H7 (cell line): ENCODE measurements around the gene SUCLA2. TPM values are rescaled to one million over a fixed set of nuclear protein-coding genes. Genes with fewer than 3 reads are reported as not detected.

Experiments
- DNase-seq: peaks from one replicate; pipeline ENCODE4 v3.0.0; 2012
- H3K27me3 ChIP-seq: 2 replicates; pipeline ENCODE4 v1.6.0; 2011; ENCODE audit warnings: mild to moderate bottlenecking, low read length; ENCODE audit not compliant: control insufficient read depth, insufficient read depth
- H3K36me3 ChIP-seq: replicated peaks from 2 replicates; pipeline ENCODE4 v1.5.1; 2011; ENCODE audit warnings: low read length; ENCODE audit not compliant: control insufficient read depth, insufficient read depth
- H3K4me3 ChIP-seq: 2 replicates; pipeline ENCODE4 v1.5.1; 2011; ENCODE audit warnings: low read depth, mild to moderate bottlenecking, control low read depth, low read length, moderate library complexity; ENCODE audit not compliant: insufficient read depth
- total RNA-seq: library from RNA; depleted of rRNA; stranded (reverse); fragments of >200 nt; shearing (Covaris generic); gene quantifications from 2 replicates; pipeline ENCODE4 v1.2.3, GENCODE V29; 2014; rRNA removed

SUCLA2 gene
- total RNA-seq, 1 experiment from 2014 or later = 92.0 TPM

DNA sequence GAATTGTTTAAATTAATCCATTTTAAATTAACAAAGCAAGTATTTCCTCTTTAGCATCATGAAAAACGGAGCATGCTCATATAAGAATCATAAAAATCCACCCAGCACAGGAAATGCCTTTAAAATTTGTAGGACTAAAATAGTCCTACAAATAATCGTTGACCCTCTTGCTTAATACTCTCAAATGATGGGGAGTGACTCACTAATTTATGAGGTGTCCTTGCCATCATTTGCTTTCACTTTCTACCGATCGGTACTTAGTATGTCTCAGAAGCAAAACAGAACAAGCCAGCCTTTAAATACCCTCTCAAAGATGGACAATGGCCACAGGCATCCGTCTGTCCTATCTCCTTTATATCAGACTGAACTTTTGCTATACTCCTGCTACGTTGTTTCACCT, 97.2 kb downstream of the SUCLA2 start:
- DNase-seq = no peak
- Histone ChIP-seq H3K27me3 (no peaks in the 10 kb centered on the region), H3K4me3 (no peak overlapping the region)

DNA sequence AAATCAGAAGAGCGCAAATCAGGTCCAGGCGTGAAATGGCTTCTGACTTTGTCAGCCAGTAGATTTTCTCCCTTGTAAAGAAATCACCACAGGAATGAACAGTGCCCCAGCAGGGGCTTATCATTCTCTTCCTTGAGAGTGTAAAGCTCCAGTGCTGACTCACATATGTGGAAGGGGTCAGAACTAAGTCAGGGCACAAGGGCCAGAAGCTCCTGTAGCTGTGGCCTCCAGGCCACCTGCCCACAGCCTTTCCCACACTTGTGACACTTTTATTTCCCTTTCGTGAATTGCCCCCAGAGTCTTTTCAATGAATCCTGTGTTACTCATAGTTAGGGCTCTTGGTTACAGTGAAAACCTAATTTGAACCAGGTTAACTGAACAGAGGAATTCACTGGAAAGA, 99.6 kb downstream of the SUCLA2 start:
- Histone ChIP-seq H3K27me3 (no peaks in the 10 kb centered on the region), H3K36me3 (no peaks in the 10 kb centered on the region), H3K4me3 (no peak overlapping the region)
- no peak for DNase-seq

More for the DNA sequence above, 97.2 kb downstream of the SUCLA2 start:
- no peaks in the 10 kb centered on the region for H3K36me3 ChIP-seq

DNA sequence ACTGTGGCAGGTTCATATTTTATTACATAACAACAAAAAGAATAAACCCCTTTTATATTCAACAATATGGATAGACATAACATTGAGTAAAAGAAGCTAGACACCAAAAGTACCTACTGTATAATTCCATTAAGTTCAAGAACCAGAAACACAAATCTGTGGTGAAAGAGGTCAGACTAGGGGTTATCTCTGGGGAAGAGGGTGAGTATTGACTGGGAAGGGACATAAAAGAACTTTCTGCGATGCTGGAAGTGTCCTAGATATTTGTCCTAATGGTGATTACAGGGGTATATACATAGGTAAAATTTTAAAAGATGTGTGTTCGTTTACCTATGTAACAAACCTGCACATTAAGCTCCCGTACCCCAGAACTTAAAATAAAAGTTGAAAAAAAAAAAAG, 103.0 kb downstream of the SUCLA2 start:
- no peaks in the 10 kb centered on the region for H3K36me3 ChIP-seq
- DNase-seq = no peak
- no peak overlapping the region for H3K4me3 ChIP-seq
- H3K27me3 ChIP-seq = no peaks in the 10 kb centered on the region

DNA sequence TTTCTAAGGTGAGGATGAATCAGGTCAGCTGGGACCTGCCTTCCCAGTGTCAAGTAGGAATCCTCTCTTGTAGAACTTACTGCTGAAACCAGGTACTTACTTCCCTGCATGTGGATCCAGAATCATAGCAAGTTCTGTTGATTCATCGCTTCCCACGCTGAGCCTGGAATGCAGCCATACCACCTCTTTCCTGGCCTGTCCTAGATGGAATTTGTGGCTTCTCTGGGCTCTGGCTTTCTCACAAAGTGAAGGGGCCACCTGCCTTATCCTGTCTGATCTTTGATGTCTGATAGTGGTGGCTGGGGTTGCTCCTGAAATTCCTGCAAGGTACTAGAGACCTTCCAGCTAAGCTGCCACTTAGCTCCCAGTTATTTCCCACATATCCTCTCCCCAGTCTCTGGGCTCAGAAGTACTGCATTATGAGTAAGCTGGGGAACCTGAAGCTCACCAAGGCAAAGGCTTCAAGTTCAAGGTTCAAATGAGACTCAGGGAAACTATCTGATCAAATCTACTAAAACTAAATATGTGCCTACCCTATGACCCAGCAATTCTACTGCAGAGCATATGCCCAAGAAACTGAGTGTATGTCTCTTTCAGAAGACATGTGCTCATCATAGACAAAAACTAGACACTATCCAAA, 103.5 kb downstream of the SUCLA2 start:
- H3K4me3 ChIP-seq = no peak overlapping the region
- no peaks in the 10 kb centered on the region for H3K36me3 ChIP-seq
- no peaks in the 10 kb centered on the region for H3K27me3 ChIP-seq
- no peak for DNase-seq

DNA sequence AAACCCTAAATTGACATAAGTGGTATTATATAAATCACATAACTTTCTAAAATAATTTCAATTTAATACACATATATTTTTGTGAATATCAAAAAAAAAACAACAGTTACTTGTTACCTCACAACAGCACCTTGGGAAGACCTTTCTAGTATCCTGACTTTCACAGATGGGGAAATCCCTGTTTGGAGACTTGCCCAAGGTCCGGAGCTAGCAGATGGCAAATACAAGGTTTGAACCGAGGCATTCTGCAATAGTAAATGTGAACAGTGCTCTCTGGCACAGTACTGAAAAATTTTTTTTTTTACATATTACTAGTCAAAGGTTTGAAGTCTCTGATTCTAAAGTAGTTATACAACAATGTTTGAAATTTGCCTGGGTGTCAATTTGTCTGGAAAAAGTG, 104.5 kb downstream of the SUCLA2 start:
- DNase-seq = no peak
- Histone ChIP-seq H3K27me3 (no peaks in the 10 kb centered on the region), H3K36me3 (no peaks in the 10 kb centered on the region), H3K4me3 (no peak overlapping the region)

DNA sequence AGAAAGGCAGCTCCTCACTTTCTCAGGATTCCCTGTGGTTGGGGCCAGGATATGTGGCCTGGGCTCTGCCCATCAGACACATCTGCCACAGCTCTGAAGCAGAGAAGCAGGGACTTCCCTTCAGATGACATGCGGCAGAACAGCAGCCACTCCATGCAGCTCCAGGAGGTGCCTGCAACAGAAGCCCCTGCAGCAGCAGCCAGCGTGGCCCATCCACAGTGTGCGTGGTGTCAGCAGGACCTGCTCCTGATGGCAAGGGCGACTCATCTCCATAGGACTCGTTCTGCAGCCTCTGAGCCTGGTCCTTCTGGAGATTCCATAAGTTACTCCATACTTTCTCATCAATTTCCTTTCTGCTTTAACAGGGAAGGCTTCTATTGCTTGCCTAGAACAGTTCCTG, 105.0 kb downstream of the SUCLA2 start:
- Histone ChIP-seq H3K36me3 (no peaks in the 10 kb centered on the region), H3K27me3 (no peaks in the 10 kb centered on the region), H3K4me3 (no peak overlapping the region)
- DNase-seq = no peak

DNA sequence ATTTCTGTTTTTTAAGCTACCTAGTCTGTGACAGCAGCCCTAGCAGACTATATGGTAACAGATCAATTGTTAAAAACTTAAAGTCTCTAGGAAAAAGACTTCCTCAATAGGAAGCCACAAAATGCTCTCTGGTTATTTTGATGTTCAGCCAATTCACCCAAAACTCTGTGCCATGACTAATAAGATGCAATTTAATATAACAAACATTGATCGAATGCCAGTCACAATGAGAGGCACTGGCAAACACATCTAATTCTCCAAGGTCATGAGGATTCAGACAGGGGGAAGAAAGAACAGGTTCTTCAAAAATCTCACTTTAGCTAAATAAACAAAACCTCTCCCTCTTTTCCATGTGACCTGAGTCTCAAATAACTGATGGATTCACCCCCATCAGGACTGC, 107.5 kb downstream of the SUCLA2 start:
- H3K36me3 ChIP-seq = no peaks in the 10 kb centered on the region
- no peak for DNase-seq

More for the DNA sequence above, 107.5 kb downstream of the SUCLA2 start:
- no peaks in the 10 kb centered on the region for H3K27me3 ChIP-seq
- no peak overlapping the region for H3K4me3 ChIP-seq

Other genes with a start within 250 kb of the SUCLA2 start
- 120 and 122 TPM in 2 replicates for gene NUDT15, start 36.5 kb upstream of the SUCLA2 start, total RNA-seq
- gene MED4, start 93.8 kb upstream of the SUCLA2 start, total RNA-seq = 33.5 and 44.0 TPM in 2 replicates
- 197 and 251 TPM in 2 replicates for gene ITM2B, start 231.9 kb upstream of the SUCLA2 start, total RNA-seq